Measurements from ENCODE around the gene FAM110D.

FAM110D gene

DNA sequence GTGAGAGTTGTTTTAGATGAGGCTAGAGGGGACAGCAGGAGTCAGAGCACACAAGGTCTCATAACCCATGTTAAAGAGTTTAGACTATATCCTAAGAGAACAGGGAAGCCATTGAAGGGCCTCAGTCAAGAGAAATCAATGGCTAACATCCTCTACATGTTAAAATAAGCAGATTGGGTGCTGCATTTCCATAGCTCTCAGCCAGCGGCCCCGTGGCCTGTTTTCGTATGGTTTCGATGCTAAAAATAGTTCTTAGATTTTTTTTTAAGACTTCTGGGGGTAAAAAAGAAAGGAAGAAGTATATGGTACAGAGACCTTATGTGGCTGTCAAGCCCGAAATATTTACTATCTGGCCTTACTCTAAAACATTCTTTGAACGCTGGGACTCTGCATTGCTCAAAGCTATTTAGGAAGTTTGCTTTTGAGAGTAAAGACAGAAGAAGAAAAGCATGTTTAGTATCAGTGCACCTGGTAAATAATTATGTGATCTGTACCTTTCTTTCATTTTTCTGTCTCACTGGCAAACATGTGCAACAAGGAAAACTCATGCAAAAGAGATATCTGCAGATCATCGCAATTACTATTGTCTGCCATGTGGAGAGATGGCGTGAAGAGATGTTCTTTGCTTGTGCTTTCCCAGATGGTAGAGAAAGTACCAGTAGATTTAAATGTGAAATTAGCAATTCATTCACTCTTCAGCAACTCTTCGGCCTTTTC, 38.8 kb upstream of the FAM110D start:
- H3K36me3 ChIP-seq (ENCODE audit: insufficient read depth, low read length), result peaks cover 71% of the 10 kb centered on the region
- H3K79me2 ChIP-seq (ENCODE audit: insufficient read depth, low read length), result peaks cover 70% of the 10 kb centered on the region
- TF ChIP-seq, protein P1, sequence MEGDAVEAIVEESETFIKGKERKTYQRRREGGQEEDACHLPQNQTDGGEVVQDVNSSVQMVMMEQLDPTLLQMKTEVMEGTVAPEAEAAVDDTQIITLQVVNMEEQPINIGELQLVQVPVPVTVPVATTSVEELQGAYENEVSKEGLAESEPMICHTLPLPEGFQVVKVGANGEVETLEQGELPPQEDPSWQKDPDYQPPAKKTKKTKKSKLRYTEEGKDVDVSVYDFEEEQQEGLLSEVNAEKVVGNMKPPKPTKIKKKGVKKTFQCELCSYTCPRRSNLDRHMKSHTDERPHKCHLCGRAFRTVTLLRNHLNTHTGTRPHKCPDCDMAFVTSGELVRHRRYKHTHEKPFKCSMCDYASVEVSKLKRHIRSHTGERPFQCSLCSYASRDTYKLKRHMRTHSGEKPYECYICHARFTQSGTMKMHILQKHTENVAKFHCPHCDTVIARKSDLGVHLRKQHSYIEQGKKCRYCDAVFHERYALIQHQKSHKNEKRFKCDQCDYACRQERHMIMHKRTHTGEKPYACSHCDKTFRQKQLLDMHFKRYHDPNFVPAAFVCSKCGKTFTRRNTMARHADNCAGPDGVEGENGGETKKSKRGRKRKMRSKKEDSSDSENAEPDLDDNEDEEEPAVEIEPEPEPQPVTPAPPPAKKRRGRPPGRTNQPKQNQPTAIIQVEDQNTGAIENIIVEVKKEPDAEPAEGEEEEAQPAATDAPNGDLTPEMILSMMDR (IDR thresholded peaks at IDR 0.05; ENCODE audit: borderline replicate concordance, extremely low read depth, low read length, poor library complexity, severe bottlenecking), result no peak
- no peak for TF ChIP-seq EZH2 (IDR thresholded peaks at IDR 0.05; ENCODE audit: borderline replicate concordance, low read depth, low read length, severe bottlenecking)
- DNase-seq (no peak), ATAC-seq (ENCODE audit: insufficient read depth, low read depth) (no peak)
- no peak overlapping the region for H3K9ac ChIP-seq (ENCODE audit: low read depth, low read length)
- no peak overlapping the region for H3K27ac ChIP-seq (ENCODE audit: low read length)
- no peak overlapping the region for H3K4me3 ChIP-seq (ENCODE audit: low read depth in 1 of 2, low read length in 2 of 2)
- no peaks in the 10 kb centered on the region for H3K9me3 ChIP-seq (ENCODE audit: insufficient read depth, low read length, severe bottlenecking)
- H2AFZ ChIP-seq (ENCODE audit: low read depth, low read length), result no peak overlapping the region
- no peak overlapping the region for H3K4me2 ChIP-seq (ENCODE audit: insufficient read depth, low read length)
- no peaks in the 10 kb centered on the region for H4K20me1 ChIP-seq (ENCODE audit: insufficient read depth, low read length)
- H3K27me3 ChIP-seq (ENCODE audit: insufficient read depth, low read length, poor library complexity), result no peaks in the 10 kb centered on the region
- H3K4me1 ChIP-seq (ENCODE audit: insufficient read depth, low read length), result peaks cover 20% of the 10 kb centered on the region

DNA sequence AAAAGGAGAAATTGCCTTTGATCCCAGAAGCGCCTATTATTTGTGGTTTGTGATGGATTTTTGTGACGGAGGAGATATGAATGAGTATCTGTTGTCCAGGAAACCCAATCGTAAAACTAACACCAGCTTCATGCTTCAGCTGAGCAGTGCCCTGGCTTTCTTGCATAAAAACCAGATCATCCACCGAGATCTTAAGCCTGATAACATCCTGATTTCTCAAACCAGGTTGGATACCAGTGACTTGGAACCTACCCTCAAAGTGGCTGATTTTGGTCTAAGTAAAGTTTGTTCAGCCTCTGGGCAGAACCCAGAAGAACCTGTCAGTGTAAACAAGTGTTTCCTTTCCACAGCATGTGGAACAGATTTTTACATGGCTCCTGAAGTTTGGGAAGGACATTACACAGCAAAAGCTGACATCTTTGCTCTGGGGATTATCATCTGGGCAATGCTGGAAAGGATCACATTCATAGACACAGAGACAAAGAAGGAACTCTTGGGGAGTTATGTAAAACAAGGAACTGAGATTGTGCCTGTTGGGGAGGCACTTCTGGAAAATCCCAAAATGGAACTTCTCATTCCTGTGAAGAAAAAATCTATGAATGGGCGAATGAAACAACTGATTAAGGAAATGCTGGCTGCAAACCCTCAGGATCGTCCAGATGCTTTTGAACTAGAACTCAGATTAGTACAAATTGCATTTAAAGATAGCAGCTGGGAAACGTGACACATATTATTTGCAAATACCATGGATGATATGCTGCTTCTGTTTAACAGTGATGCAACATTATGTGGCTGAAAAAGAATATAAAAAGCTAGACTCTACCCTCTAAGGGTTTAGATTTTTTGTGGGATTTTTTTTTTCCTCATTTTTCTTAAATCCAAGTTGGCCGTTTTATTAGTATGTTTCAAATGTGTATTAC, 36.8 kb upstream of the FAM110D start:
- Histone ChIP-seq H3K4me1 (ENCODE audit: insufficient read depth, low read length) (peaks cover 40% of the 10 kb centered on the region), H2AFZ (ENCODE audit: low read depth, low read length) (no peak overlapping the region), H3K9ac (ENCODE audit: low read depth, low read length) (no peak overlapping the region), H3K4me3 (ENCODE audit: low read depth in 1 of 2, low read length in 2 of 2) (no peak overlapping the region), H3K27ac (ENCODE audit: low read length) (peak overlapping the region; percentile 41; the same call in 1 of the 2 replicates), H3K4me2 (ENCODE audit: insufficient read depth, low read length) (no peak overlapping the region), H4K20me1 (ENCODE audit: insufficient read depth, low read length) (no peaks in the 10 kb centered on the region), H3K27me3 (ENCODE audit: insufficient read depth, low read length, poor library complexity) (no peaks in the 10 kb centered on the region), H3K36me3 (ENCODE audit: insufficient read depth, low read length) (peaks cover 58% of the 10 kb centered on the region), H3K9me3 (ENCODE audit: insufficient read depth, low read length, severe bottlenecking) (no peaks in the 10 kb centered on the region), H3K79me2 (ENCODE audit: insufficient read depth, low read length) (peaks cover 64% of the 10 kb centered on the region)
- DNase-seq (peak; percentile 0), ATAC-seq (ENCODE audit: insufficient read depth, low read depth) (no peak)
- TF ChIP-seq, protein P1 (IDR thresholded peaks at IDR 0.05; ENCODE audit: borderline replicate concordance, extremely low read depth, low read length, poor library complexity, severe bottlenecking), result no peak
- TF ChIP-seq EZH2 (IDR thresholded peaks at IDR 0.05; ENCODE audit: borderline replicate concordance, low read depth, low read length, severe bottlenecking), result no peak

DNA sequence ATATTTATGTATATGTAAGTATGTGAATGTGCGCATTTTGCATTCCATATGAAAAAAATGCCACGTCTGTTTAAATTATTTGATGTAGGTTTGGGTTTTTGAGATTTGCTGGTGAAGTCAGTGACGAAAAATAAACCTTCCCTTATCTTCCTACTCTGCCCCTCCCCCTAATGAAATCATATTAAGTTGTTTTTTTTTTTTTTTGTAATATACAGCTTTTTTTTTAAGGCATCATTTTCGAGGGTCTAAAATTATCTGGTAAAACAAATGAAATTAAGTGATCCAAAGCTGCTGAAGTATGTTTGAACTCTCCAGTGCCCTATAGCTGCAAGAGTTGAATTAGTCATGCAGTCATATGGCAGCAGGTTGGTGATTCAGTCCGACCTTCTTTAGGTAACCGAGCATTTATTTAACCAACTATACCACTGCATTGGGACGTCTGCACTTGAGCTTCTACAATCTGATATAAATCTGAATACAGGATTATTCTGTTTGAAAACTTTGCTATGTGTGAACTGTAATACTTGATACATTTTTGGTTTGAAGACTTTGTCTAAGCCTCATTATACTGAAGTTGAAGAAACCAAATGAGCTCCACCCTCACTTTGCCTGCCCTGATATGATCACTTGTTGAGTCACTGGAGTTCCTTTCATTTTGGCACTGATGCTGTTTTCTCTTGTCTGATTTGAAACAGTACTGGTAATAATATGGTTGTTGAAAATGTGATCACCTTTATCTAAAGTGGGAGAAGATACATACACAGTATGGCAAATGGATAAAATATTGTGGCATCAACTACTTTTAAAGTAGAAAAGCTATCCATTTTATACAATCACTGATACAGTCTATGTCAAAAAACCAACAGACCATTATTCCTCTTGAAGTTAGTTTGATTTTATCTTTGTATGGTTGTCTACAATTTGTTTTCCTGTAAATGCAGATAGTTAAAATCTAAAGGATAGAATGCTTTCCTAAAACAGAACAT, 35.6 kb upstream of the FAM110D start:
- Histone ChIP-seq H3K9ac (ENCODE audit: low read depth, low read length) (no peak overlapping the region), H3K79me2 (ENCODE audit: insufficient read depth, low read length) (peaks cover 56% of the 10 kb centered on the region), H4K20me1 (ENCODE audit: insufficient read depth, low read length) (no peaks in the 10 kb centered on the region), H3K27me3 (ENCODE audit: insufficient read depth, low read length, poor library complexity) (no peaks in the 10 kb centered on the region), H3K27ac (ENCODE audit: low read length) (0 out of 2 replicates have a peak overlapping the region, but pooled peaks have one; percentile 8), H2AFZ (ENCODE audit: low read depth, low read length) (no peak overlapping the region), H3K36me3 (ENCODE audit: insufficient read depth, low read length) (peaks cover 47% of the 10 kb centered on the region), H3K4me3 (ENCODE audit: low read depth in 1 of 2, low read length in 2 of 2) (no peak overlapping the region), H3K4me2 (ENCODE audit: insufficient read depth, low read length) (no peak overlapping the region), H3K9me3 (ENCODE audit: insufficient read depth, low read length, severe bottlenecking) (no peaks in the 10 kb centered on the region), H3K4me1 (ENCODE audit: insufficient read depth, low read length) (peaks cover 50% of the 10 kb centered on the region)
- DNase-seq (peak; percentile 2), ATAC-seq (ENCODE audit: insufficient read depth, low read depth) (no peak)
- TF ChIP-seq EZH2 (IDR thresholded peaks at IDR 0.05; ENCODE audit: borderline replicate concordance, low read depth, low read length, severe bottlenecking), result no peak
- TF ChIP-seq, protein P1 (IDR thresholded peaks at IDR 0.05; ENCODE audit: borderline replicate concordance, extremely low read depth, low read length, poor library complexity, severe bottlenecking), result no peak

All from DND-41 (cell line).